Mucosa of rectum (tissue), 2 donors: ENCODE data around the gene LIPI.

Experiments
- H3K27ac ChIP-seq, 2 donors: one replicate each; pipeline ENCODE4 v1.7.0; 2013; ENCODE audit warnings: inconsistent platforms in 2 of 2, low read depth in 2 of 2, low read length in 2 of 2
- H3K27me3 ChIP-seq, 2 donors: one replicate each; pipeline ENCODE4 v1.7.0; 2013; ENCODE audit warnings: low read length in 2 of 2; ENCODE audit not compliant: control insufficient read depth in 2 of 2, insufficient read depth in 2 of 2
- H3K36me3 ChIP-seq, 2 donors: one replicate each; pipeline ENCODE4 v1.7.0; 2013; ENCODE audit warnings: low read length in 2 of 2; ENCODE audit not compliant: control insufficient read depth in 2 of 2, insufficient read depth in 2 of 2
- H3K4me1 ChIP-seq, 2 donors: one replicate each; pipeline ENCODE4 v1.7.0; 2013; ENCODE audit warnings: low read length in 2 of 2, mild to moderate bottlenecking in 1 of 2; ENCODE audit not compliant: control insufficient read depth in 2 of 2, insufficient read depth in 2 of 2
- H3K4me3 ChIP-seq, 2 donors: one replicate each; pipeline ENCODE4 v1.7.0; 2013; ENCODE audit warnings: low read length in 2 of 2
- H3K9ac ChIP-seq, 2 donors: one replicate each; pipeline ENCODE4 v1.7.0; 2013; ENCODE audit warnings: low read length in 2 of 2, low read depth in 1 of 2, mild to moderate bottlenecking in 1 of 2
- H3K9me3 ChIP-seq, 2 donors: one replicate each; pipeline ENCODE4 v1.7.0; 2013; ENCODE audit warnings: low read length in 2 of 2; ENCODE audit not compliant: control insufficient read depth in 2 of 2
- donor health status: healthy.
- donor health status: Normal muscosa, but diverticular disease.

Gene LIPI

GRCh38 chr21:14078746-14079375 lies 131.9 kb downstream of the LIPI start:
- no peaks in the 10 kb centered on the region for H3K9me3 ChIP-seq
- no peak overlapping the region for H3K9ac ChIP-seq
- H3K36me3 ChIP-seq = no peaks in the 10 kb centered on the region
- H3K27ac ChIP-seq = no peak overlapping the region
- H3K4me1 ChIP-seq = no peaks in the 10 kb centered on the region
- H3K4me3 ChIP-seq = no peak overlapping the region
- no peaks in the 10 kb centered on the region for H3K27me3 ChIP-seq

- no peak overlapping the region for H3K27ac ChIP-seq
- H3K27me3 ChIP-seq = no peaks in the 10 kb centered on the region
- H3K9me3 ChIP-seq = no peaks in the 10 kb centered on the region
- no peak overlapping the region for H3K9ac ChIP-seq
- H3K36me3 ChIP-seq = no peaks in the 10 kb centered on the region
- no peak overlapping the region for H3K4me3 ChIP-seq
- H3K4me1 ChIP-seq = no peaks in the 10 kb centered on the region
Measured at GRCh38 chr21:14076143-14076806, 134.5 kb downstream of the LIPI start.

- no peaks in the 10 kb centered on the region for H3K4me1 ChIP-seq
- H3K9ac ChIP-seq = no peak overlapping the region
- H3K9me3 ChIP-seq = no peaks in the 10 kb centered on the region
- H3K4me3 ChIP-seq = no peak overlapping the region
- no peak overlapping the region for H3K27ac ChIP-seq
- H3K27me3 ChIP-seq = no peaks in the 10 kb centered on the region
- no peaks in the 10 kb centered on the region for H3K36me3 ChIP-seq
Measured at GRCh38 chr21:14075346-14076142, 135.2 kb downstream of the LIPI start.

- Histone ChIP-seq H3K27me3 (no peaks in the 10 kb centered on the region), H3K36me3 (no peaks in the 10 kb centered on the region), H3K4me3 (no peak overlapping the region), H3K4me1 (no peaks in the 10 kb centered on the region), H3K27ac (no peak overlapping the region), H3K9ac (no peak overlapping the region), H3K9me3 (no peaks in the 10 kb centered on the region)
Measured at GRCh38 chr21:14074177-14074576, 136.6 kb downstream of the LIPI start.

- H3K9me3 ChIP-seq = no peaks in the 10 kb centered on the region
- no peak overlapping the region for H3K4me3 ChIP-seq
- H3K36me3 ChIP-seq = no peaks in the 10 kb centered on the region
- H3K9ac ChIP-seq = no peak overlapping the region
- H3K4me1 ChIP-seq = no peaks in the 10 kb centered on the region
- H3K27me3 ChIP-seq = no peaks in the 10 kb centered on the region
- H3K27ac ChIP-seq = no peak overlapping the region
Measured at GRCh38 chr21:14073615-14074014, 137.1 kb downstream of the LIPI start.

DNA sequence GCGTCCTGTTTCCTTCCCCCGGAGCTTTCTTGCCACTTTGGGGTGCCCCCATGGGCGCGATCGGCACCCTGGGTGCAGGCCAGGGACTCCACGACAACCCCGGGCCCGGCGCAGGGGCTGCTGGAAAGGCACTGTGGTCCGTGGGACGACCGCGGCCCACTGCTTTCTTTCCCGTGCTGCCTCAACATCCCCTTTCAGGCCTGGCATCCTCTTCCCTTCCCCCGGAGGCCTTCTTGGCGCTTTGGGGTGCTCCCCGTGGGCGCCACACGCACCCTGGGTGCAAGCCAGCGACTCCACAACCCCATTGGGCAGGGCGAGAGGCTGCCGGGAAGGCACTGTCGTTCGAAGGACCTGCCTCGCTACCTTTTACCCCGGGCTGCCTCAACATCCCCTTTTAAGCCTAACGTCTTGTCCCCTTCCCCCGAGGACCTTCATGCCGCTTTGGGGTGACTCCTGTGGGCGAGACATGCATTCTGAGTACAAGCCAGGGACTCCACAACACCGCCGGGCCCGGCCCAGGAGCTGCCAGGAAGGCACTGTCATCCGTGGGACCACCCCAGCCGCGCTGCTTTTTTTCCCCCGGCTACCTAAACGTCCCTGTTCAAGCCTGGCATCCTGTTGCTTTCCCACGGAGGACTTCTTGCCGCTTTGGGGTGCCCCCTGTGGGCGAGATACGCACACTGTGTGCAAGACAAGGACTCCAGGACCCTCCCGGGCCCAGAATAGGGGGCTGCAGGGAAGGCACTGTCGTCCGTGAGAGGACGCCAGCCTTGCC lies 137.8 kb downstream of the LIPI start:
- Histone ChIP-seq H3K27ac (no peak overlapping the region), H3K4me3 (peak overlapping the region in 1 of 2 donors; percentile 10), H3K4me1 (no peaks in the 10 kb centered on the region), H3K27me3 (no peaks in the 10 kb centered on the region), H3K36me3 (no peaks in the 10 kb centered on the region), H3K9ac (no peak overlapping the region), H3K9me3 (no peaks in the 10 kb centered on the region)

DNA sequence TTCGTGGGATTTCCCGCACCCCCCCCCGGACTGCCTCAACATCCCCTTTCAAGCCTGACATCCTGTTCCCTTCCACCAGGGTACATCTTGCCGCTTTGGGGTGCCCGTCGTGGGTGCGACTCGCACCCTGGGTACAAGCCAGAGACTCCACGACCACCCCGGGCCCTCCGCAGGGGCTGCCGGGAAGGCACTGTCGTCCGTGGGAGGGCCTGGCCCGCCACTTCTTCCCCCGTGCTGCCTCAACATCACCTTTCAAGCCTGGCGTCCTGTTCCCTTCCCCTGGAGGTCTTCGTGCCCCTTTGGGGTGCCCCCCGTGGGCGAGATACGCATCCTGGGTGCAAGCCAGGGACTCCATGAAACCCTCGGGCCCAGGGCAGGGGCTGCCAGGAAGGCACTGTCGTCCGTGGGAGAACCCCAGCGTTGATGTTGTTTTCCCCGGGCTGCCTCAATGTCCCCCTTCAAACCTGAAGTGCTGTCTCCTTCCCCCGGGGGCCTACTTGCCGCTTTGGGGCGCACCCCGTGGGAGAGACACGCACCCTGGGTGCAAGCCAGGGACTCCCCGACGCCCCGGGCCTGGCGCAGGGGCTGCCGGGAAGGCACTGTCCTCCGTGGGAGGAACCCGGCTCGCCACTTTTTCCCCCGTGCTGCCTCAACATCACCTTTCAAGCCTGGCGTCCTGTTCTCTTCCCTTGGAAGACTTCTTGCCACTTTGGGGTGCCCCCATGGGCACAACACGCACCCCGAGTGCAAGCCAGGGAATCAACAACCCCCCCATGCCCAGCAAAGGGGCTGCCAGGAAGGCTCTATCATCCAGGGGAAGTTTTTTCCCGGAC lies 138.6 kb downstream of the LIPI start:
- no peak overlapping the region for H3K9ac ChIP-seq
- H3K4me1 ChIP-seq = no peaks in the 10 kb centered on the region
- H3K27ac ChIP-seq = no peak overlapping the region
- no peaks in the 10 kb centered on the region for H3K9me3 ChIP-seq
- no peaks in the 10 kb centered on the region for H3K36me3 ChIP-seq
- H3K27me3 ChIP-seq = no peaks in the 10 kb centered on the region
- H3K4me3 ChIP-seq = no peak overlapping the region

GRCh38 chr21:14070968-14071367 lies 139.8 kb downstream of the LIPI start:
- Histone ChIP-seq H3K9ac (no peak overlapping the region), H3K27ac (no peak overlapping the region), H3K9me3 (no peaks in the 10 kb centered on the region), H3K36me3 (no peaks in the 10 kb centered on the region), H3K4me3 (no peak overlapping the region), H3K4me1 (no peaks in the 10 kb centered on the region), H3K27me3 (no peaks in the 10 kb centered on the region)

DNA sequence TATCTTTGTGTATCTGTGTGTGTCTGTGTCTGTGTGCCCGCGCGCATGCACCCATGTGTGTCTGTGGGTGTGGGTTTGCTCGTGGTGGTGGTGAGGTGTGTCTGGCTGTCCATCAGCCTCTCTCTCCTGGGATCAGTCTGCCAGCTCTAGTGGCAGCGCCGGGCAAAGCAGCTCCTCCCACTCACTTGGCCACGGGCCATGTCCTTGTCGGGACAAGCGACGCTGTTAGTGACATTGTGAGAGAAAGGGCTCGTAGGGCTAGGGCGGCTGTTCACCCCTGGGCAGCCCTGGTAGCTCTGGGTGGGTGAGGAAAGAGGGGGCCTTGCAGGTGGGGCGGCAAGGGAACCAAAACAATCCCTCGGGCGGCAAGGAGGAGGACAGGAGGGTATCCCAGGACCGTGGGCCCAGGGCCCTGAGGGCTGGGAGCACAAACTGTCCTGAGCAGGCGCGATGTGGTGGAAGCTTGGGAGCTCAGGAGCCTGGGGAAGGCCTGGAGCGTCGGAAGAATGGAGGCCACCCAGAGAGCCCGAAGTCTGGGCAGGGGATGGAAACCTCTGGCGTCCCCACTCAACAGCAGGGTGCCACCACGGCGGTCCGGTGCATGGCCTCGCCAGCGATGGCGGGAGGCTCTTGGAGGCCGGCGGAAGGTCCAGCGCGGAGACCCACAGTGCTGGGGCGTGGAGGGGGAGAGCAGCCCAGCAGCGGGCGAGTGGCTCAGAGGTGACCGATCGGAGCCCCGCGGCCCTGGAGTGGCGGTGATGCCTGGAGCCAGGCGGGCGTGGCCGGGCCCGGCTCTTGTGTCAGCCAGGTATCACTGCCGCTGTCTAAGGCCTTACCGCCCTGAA lies 140.5 kb downstream of the LIPI start:
- H3K27ac ChIP-seq = no peak overlapping the region
- H3K36me3 ChIP-seq = no peaks in the 10 kb centered on the region
- H3K27me3 ChIP-seq = no peaks in the 10 kb centered on the region
- no peaks in the 10 kb centered on the region for H3K4me1 ChIP-seq
- no peak overlapping the region for H3K4me3 ChIP-seq
- H3K9ac ChIP-seq = no peak overlapping the region
- no peaks in the 10 kb centered on the region for H3K9me3 ChIP-seq
